Prostate gland (tissue), 2 donors: ENCODE results near the gene SULT2A1.

Source experiments
- POLR2A ChIP-seq: fragments of 450-650 bp; IDR thresholded peaks from one replicate; pipeline ENCODE4 v1.6.1; 2016; ENCODE audit warnings: antibody characterized with exemption, mild to moderate bottlenecking
- TF ChIP-seq, protein P1 (sequence below), 4 experiments: fragments of 200-600 bp in 2 of 4; fragments of 450-650 bp in 2 of 4; sonication (generic) in 2 of 4; IDR thresholded peaks; 1 replicate in 3 of 4; 2 replicates in 1 of 4; pipeline ENCODE4 v1.5.1; 2016 to 2019; ENCODE audit warnings: antibody characterized with exemption in 4 of 4, mild to moderate bottlenecking in 2 of 4, moderate library complexity in 2 of 4

DNA sequence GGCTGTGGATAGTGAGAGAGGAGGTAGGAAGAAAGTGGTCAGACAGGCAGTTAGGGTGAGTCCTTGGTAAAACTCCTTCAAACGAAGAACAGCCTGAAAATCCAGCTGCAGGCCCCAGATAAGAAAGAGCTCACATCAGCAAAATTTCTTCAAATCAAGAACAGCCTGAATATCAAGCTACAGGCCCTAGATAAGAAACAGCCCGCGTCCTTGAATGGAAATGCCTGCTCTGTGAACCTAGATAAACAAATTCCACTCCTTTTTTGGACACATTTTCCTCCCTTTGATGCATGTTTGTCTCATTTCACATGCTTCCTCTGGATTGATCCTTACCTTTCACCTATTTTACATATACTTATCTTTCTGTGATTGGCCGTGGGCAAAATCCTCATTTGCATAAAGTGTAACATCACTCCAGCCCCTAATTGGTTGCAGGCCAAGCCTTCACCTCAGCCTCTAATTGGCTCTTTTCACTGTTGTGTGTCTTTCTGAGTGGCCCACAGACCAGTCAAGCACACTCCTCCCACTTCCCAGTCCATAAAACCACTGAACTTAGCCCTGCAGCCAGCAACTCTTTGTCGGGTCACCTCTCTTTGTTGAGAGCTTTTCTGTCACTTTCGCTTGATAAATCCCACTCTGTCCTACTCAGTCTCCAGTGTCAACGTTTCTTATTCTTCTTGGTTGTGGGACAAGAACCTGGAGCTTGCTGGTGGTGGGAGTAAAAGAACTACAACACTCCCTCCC is 6.0 kb upstream of the SULT2A1 start:
- TF ChIP-seq, protein P1, sequence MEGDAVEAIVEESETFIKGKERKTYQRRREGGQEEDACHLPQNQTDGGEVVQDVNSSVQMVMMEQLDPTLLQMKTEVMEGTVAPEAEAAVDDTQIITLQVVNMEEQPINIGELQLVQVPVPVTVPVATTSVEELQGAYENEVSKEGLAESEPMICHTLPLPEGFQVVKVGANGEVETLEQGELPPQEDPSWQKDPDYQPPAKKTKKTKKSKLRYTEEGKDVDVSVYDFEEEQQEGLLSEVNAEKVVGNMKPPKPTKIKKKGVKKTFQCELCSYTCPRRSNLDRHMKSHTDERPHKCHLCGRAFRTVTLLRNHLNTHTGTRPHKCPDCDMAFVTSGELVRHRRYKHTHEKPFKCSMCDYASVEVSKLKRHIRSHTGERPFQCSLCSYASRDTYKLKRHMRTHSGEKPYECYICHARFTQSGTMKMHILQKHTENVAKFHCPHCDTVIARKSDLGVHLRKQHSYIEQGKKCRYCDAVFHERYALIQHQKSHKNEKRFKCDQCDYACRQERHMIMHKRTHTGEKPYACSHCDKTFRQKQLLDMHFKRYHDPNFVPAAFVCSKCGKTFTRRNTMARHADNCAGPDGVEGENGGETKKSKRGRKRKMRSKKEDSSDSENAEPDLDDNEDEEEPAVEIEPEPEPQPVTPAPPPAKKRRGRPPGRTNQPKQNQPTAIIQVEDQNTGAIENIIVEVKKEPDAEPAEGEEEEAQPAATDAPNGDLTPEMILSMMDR (IDR thresholded peaks at IDR 0.05) = no peak
- no peak for TF ChIP-seq POLR2A
